Measurements from ENCODE around the gene ACR. TPM values are rescaled to one million over a fixed set of nuclear protein-coding genes. Genes with fewer than 3 reads are reported as not detected.
"Not testable (repeated sequence)": the region's sequence is repeated elsewhere in the genome, so short reads cannot be mapped to it uniquely, and the experiment has no call there.

Gene ACR
- total and polyA plus RNA-seq, 2 of the 4 experiments (the other 2 are of a cell fraction) = not detected

DNA sequence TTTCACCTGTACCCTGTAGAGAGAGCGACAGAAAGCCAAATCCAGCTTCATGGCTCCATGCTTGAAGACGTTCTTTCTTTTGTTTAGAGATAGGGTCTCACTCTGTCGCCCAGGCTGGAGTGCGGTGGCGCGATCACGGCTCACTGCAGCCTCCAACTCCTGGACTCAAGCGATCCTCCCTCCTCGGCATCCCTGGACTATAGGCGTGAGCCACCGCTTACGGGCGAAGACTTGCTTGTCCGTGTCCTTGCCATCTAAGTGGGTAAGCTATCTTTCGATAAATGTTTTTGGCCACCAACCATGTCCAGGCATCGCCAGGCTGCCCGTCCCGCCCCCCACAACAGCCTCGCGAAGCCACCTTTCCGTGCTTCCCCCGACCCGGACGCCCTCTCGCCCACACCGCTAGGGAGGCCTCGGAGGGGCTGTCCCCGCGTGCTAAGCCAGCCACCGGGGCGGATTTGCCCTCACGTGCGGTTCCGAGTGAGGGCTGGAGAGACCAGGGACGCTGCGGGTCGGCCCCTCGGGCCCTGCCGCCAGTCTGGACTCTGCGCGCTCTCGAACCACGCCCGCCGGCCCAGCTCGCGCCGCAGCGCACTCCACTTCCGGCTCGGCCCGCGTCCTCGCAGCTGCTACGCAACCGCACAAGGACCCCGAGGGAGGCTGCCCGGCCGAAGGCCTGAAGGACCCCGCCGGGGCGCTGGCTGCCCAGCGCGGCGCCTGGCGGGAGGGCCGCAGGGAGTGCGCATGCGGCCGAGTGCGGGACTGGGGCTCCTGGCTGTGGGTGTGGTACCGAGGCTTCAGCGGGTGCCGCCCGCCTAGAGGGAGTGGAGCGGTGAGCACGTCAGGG lies 45.3 kb downstream of the ACR start, which contains the start of gene RABL2B:
TSS of gene RABL2B (minus strand) at position 604 of the 847 bp plus-strand sequence. CDS start 1,342 bp downstream, outside the sequence.
- Histone ChIP-seq H3K4me2 (ENCODE audit: low read depth, low read length) (peak within 1 kb of the TSS; percentile 95), H3K14ac (replicated peaks; ENCODE audit: low read depth, low read length) (peak within 1 kb of the TSS; percentile 71), H2AK5ac (ENCODE audit: low read depth, low read length) (peak within 1 kb of the TSS; percentile 67), H3K56ac (ENCODE audit: extremely low read depth, insufficient read depth, low read length) (0 out of 2 replicates have a peak within 1 kb of the TSS, but pooled peaks have one; percentile 16), H3K4me3 (ENCODE audit: insufficient read depth, low read depth, low read length) (peak within 1 kb of the TSS; percentile 77), H4K5ac (ENCODE audit: low read depth, low read length) (peak within 1 kb of the TSS; percentile 22), H3K27ac (ENCODE audit: insufficient read depth, low read length) (peak within 1 kb of the TSS; percentile 42), H3K79me1 (ENCODE audit: low read depth in 1 of 2, low read length in 2 of 2) (peaks cover 3 to 10% of the 10 kb centered on the region in 2 experiments; a peak in 3 of 4 replicates), H3K4ac (ENCODE audit: low read depth, low read length) (peak within 1 kb of the TSS; percentile 65), H3K9ac (ENCODE audit: low read depth, low read length) (peak within 1 kb of the TSS; percentile 60), H4K8ac (ENCODE audit: low read depth in 2 of 2, low read length in 2 of 2) (peak within 1 kb of the TSS; percentile 73 to 74; a peak in 2 of 4 replicates), H3K23ac (ENCODE audit: low read depth, low read length) (peak within 1 kb of the TSS; percentile 49; the same call in 1 of the 2 replicates), H2BK5ac (ENCODE audit: low read depth, low read length, poor library complexity, severe bottlenecking) (peak within 1 kb of the TSS; percentile 33), H4K91ac (ENCODE audit: insufficient read depth, low read depth, low read length) (peak within 1 kb of the TSS; percentile 39; the same call in 1 of the 2 replicates), H2AFZ (replicated peaks; ENCODE audit: low read length, poor library complexity) (peak within 1 kb of the TSS; percentile 51)
- H3K9me1 ChIP-seq (ENCODE audit: insufficient read depth, low read length); H3K4me1 ChIP-seq (ENCODE audit: control insufficient read depth, insufficient read depth, low read length); POLR2A ChIA-PET (ENCODE audit: unreplicated experiment); dilution Hi-C loops (cut with HindIII; ENCODE audit: low sequenced_read_pairs, unreplicated experiment); in situ Hi-C loops (cut with MboI; ENCODE audit: low sequenced_read_pairs); BruUV-seq (replicated peaks); H4K20me1 ChIP-seq (ENCODE audit: insufficient read depth, low read length); H3K27me3 ChIP-seq (ENCODE audit: control insufficient read depth, insufficient read depth, low read length); H2BK20ac ChIP-seq (ENCODE audit: low read depth, low read length); intact Hi-C loops (cut with micrococcal nuclease); H2BK15ac ChIP-seq (ENCODE audit: low read depth, low read length); CTCF ChIA-PET; H2BK120ac ChIP-seq (ENCODE audit: low read depth, low read length); H3K36me3 ChIP-seq (ENCODE audit: control insufficient read depth, insufficient read depth, low read length); H2AK9ac ChIP-seq (replicated peaks; ENCODE audit: low read depth, low read length, poor library complexity); H3K18ac ChIP-seq (ENCODE audit: low read depth, low read length); H3K9me3 ChIP-seq (ENCODE audit: control insufficient read depth, insufficient read depth, low read length): not testable (repeated sequence)
- DNase-seq (peak; percentile 83), ATAC-seq (ENCODE audit: low read depth) (peak; percentile 98)
- no CpG with 5 or more reads among the region's 77 CpGs for WGBS, 2 experiments (ENCODE audit: extremely low coverage in 2 of 2, insufficient read length in 1 of 2)
- peak; percentile 97 for TF ChIP-seq MXI1 (IDR thresholded peaks at IDR 0.05; ENCODE audit: borderline replicate concordance, low read depth, low read length)

DNA sequence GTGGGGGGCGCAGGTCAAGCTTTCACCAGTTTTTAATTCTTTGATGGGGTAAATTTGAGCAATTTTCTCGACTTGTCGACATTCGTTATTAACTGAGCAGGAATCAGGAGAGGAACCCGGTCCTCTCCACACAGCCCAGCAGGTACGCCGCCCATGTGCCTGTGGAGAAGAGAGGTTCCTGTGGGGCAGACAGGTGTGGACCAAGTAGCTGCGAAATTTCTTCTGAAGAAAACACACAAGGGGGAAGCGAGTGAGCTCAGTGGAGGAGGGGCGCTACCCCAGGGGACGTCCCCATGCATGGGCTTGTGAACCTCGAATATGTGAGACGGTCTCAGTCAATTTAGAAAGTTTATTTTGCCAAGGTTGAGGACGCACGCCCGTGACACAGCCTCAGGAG lies 45.9 kb downstream of the ACR start:
- Histone ChIP-seq H3K4me3 (ENCODE audit: insufficient read depth, low read depth, low read length) (peak overlapping the region; percentile 77), H3K4ac (ENCODE audit: low read depth, low read length) (peak overlapping the region; percentile 48), H4K8ac (ENCODE audit: low read depth in 2 of 2, low read length in 2 of 2) (peak overlapping the region; percentile 73 to 74; a peak in 2 of 4 replicates), H2AK5ac (ENCODE audit: low read depth, low read length) (peak overlapping the region; percentile 5; the same call in 1 of the 2 replicates), H3K23ac (ENCODE audit: low read depth, low read length) (peak overlapping the region; percentile 15; the same call in 1 of the 2 replicates), H4K5ac (ENCODE audit: low read depth, low read length) (peak overlapping the region; percentile 22), H3K9ac (ENCODE audit: low read depth, low read length) (peak overlapping the region; percentile 60), H4K91ac (ENCODE audit: insufficient read depth, low read depth, low read length) (peak overlapping the region; percentile 39; the same call in 1 of the 2 replicates), H3K4me2 (ENCODE audit: low read depth, low read length) (peak overlapping the region; percentile 95), H3K14ac (replicated peaks; ENCODE audit: low read depth, low read length) (peak overlapping the region; percentile 58; the same call in 1 of the 2 replicates), H3K56ac (ENCODE audit: extremely low read depth, insufficient read depth, low read length) (0 out of 2 replicates have a peak overlapping the region, but pooled peaks have one; percentile 16), H3K79me1 (ENCODE audit: low read depth in 1 of 2, low read length in 2 of 2) (peaks cover 3 to 12% of the 10 kb centered on the region in 2 experiments; a peak in 3 of 4 replicates), H2BK5ac (ENCODE audit: low read depth, low read length, poor library complexity, severe bottlenecking) (peak overlapping the region; percentile 33), H3K27ac (ENCODE audit: insufficient read depth, low read length) (peak overlapping the region; percentile 42)
- H2AFZ ChIP-seq (replicated peaks; ENCODE audit: low read length, poor library complexity); dilution Hi-C loops (cut with HindIII; ENCODE audit: low sequenced_read_pairs, unreplicated experiment); H4K20me1 ChIP-seq (ENCODE audit: insufficient read depth, low read length); H3K9me3 ChIP-seq (ENCODE audit: control insufficient read depth, insufficient read depth, low read length); H3K36me3 ChIP-seq (ENCODE audit: control insufficient read depth, insufficient read depth, low read length); POLR2A ChIA-PET (ENCODE audit: unreplicated experiment); H3K4me1 ChIP-seq (ENCODE audit: control insufficient read depth, insufficient read depth, low read length); H2BK20ac ChIP-seq (ENCODE audit: low read depth, low read length); CTCF ChIA-PET; DNase-seq; intact Hi-C loops (cut with micrococcal nuclease); BruUV-seq (replicated peaks); H3K18ac ChIP-seq (ENCODE audit: low read depth, low read length); H2BK15ac ChIP-seq (ENCODE audit: low read depth, low read length); H2AK9ac ChIP-seq (replicated peaks; ENCODE audit: low read depth, low read length, poor library complexity); H3K9me1 ChIP-seq (ENCODE audit: insufficient read depth, low read length); in situ Hi-C loops (cut with MboI; ENCODE audit: low sequenced_read_pairs); H2BK120ac ChIP-seq (ENCODE audit: low read depth, low read length); H3K27me3 ChIP-seq (ENCODE audit: control insufficient read depth, insufficient read depth, low read length): not testable (repeated sequence)
- peak; percentile 4 for ATAC-seq (ENCODE audit: low read depth)
- 0% methylated on average over 1 of the region's 16 CpGs; no CpG with 5 or more reads in 1 of the 2 experiments for whole genome bisulfite sequencing, 2 experiments (ENCODE audit: extremely low coverage in 2 of 2, insufficient read length in 1 of 2)

Measured in IMR-90 (cell line).